GM12878 (cell line): ENCODE results near the gene LMF1.

Source experiments
- ASH2L ChIP-seq: fragments of 300-600, 200-600 bp; sonication (generic); IDR thresholded peaks from 2 replicates; pipeline ENCODE4 v1.6.1; 2017; ENCODE audit warnings: low read depth, mild to moderate bottlenecking, borderline replicate concordance
- CTCF ChIP-seq, 3 experiments: IDR thresholded peaks in 2 of 3; conservative IDR thresholded peaks in 1 of 3; 2 replicates each; pipeline ENCODE4 v1.5.1; 2011; ENCODE audit warnings: low read depth in 3 of 3, low read length in 3 of 3, mild to moderate bottlenecking in 3 of 3, control low read depth in 2 of 3, moderate library complexity in 2 of 3, inconsistent platforms in 1 of 3, mixed read lengths in 1 of 3; ENCODE audit not compliant: control insufficient read depth in 2 of 3, insufficient read depth in 1 of 3; ENCODE audit errors: extremely low read depth in 1 of 3
- FOXK2 ChIP-seq: fragments of 450-650 bp; IDR thresholded peaks from 2 replicates; pipeline ENCODE4 v1.6.1; 2017; ENCODE audit warnings: mild to moderate bottlenecking, moderate library complexity
- POLR2A ChIP-seq: IDR thresholded peaks from 2 replicates; pipeline ENCODE4 v1.6.1; 2011; ENCODE audit warnings: low read depth, mild to moderate bottlenecking, low read length

GRCh38 chr16:983044-984030, 12.6 kb upstream of the LMF1 start:
- TF ChIP-seq POLR2A: no peak
- no peak for TF ChIP-seq CTCF (IDR thresholded peaks at IDR 0.05 in 2 of 3, conservative IDR thresholded peaks at IDR 0.05 in 1 of 3; ENCODE audit: control insufficient read depth in 2 of 3, extremely low read depth in 1 of 3, insufficient read depth in 1 of 3, low read depth in 3 of 3, low read length in 3 of 3)
- no peak for TF ChIP-seq FOXK2
- TF ChIP-seq ASH2L: no peak
